Spleen (tissue), 11 donors: ENCODE data around the gene TSHZ2. TPM values are rescaled to one million over a fixed set of nuclear protein-coding genes. Genes with fewer than 3 reads are reported as not detected.

ENCODE experiments used
- DNase-seq: peaks from one replicate; pipeline ENCODE4 v3.0.0-alpha.2; 2020
- H3K27ac ChIP-seq, 8 donors: fragments of 200-600 bp; sonication (generic) in 7 of 8; 1 replicate in 4 of 8; 2 replicates in 4 of 8; pipeline versions ENCODE4 v1.5.0 to v1.8.0; 2016 to 2021; ENCODE audit warnings: inconsistent platforms in 4 of 8, mild to moderate bottlenecking in 4 of 8, moderate library complexity in 1 of 8
- H3K27me3 ChIP-seq, 7 donors: fragments of 200-600 bp; sonication (generic) in 6 of 7; replicated peaks in 1 of 7; 1 replicate in 4 of 7; 2 replicates in 3 of 7; pipeline versions ENCODE4 v1.5.0 to v1.8.0; 2016 to 2021; ENCODE audit warnings: inconsistent platforms in 3 of 7, mild to moderate bottlenecking in 1 of 7
- H3K36me3 ChIP-seq, 6 donors: fragments of 200-600 bp; sonication (generic) in 5 of 6; 1 replicate in 4 of 6; 2 replicates in 2 of 6; pipeline versions ENCODE4 v1.5.0 to v1.8.0; 2016 to 2021; ENCODE audit warnings: inconsistent platforms in 2 of 6
- H3K4me1 ChIP-seq, 6 donors: fragments of 200-600 bp; sonication (generic) in 5 of 6; 1 replicate in 3 of 6; 2 replicates in 3 of 6; pipeline versions ENCODE4 v1.5.0 to v1.8.0; 2016 to 2021; ENCODE audit warnings: inconsistent platforms in 3 of 6
- H3K4me3 ChIP-seq, 8 donors: fragments of 200-600 bp; sonication (generic) in 7 of 8; 1 replicate in 4 of 8; 2 replicates in 4 of 8; pipeline versions ENCODE4 v1.5.0 to v1.8.0; 2016 to 2021; ENCODE audit warnings: inconsistent platforms in 4 of 8, mild to moderate bottlenecking in 4 of 8, moderate library complexity in 2 of 8
- H3K9me3 ChIP-seq, 8 donors: fragments of 200-600 bp; sonication (generic) in 7 of 8; 1 replicate in 4 of 8; 2 replicates in 4 of 8; pipeline versions ENCODE4 v1.5.0 to v1.8.0; 2016 to 2021; ENCODE audit warnings: inconsistent platforms in 4 of 8
- POLR2A ChIP-seq, 3 donors: fragments of 450-650 bp; IDR thresholded peaks; one replicate each; pipeline ENCODE4 v1.5.1; 2017; ENCODE audit warnings: antibody characterized with exemption in 3 of 3, mild to moderate bottlenecking in 1 of 3
- POLR2AphosphoS5 ChIP-seq, 3 donors: sonication (generic); formaldehyde crosslinking; IDR thresholded peaks; one replicate each; pipeline ENCODE4 v1.5.1; 2017; ENCODE audit warnings: antibody characterized with exemption in 3 of 3
- WGBS, 5 donors: extraction: QIAGEN DNeasy Blood & Tissue Kit in 3 of 5; methylation state at CpG; one replicate each; pipeline versions ENCODE4 v1.1.5 to v1.1.7; 2013 to 2018; 5-methylcytosine and 5-hydroxymethylcytosine counted together
- intact Hi-C: fragments of 100-400 bp; cut with DNase I; formaldehyde crosslinking; loops from one replicate; pipeline ENCODE4 v1.15.0; 2023; ENCODE audit warnings: low total_unique reads
- polyA plus RNA-seq, 3 donors: library from polyadenylated mRNA; stranded (reverse); fragments of 200-250 nt; gene quantifications; one replicate each; pipeline ENCODE4 v1.2.1, GENCODE V29; 2013
- total RNA-seq, 7 donors: library from RNA; depleted of rRNA in 3 of 7; stranded (reverse); fragments of >200 nt in 3 of 7; fragmentation: NEBNext Ultra II Directional in 4 of 7; extraction: Animal tissue kit (Norgen Biotek cat#: 25700) in 4 of 7; gene quantifications; one replicate each; pipeline versions ENCODE4 v1.1.0 to v1.2.1, GENCODE V29; 2016 to 2021
- TF ChIP-seq, protein P1 (sequence below), 11 experiments: fragments of 200-600 bp in 7 of 11; fragments of 450-650 bp in 4 of 11; sonication (generic) in 4 of 11; IDR thresholded peaks in 8 of 11; conservative IDR thresholded peaks in 3 of 11; 1 replicate in 7 of 11; 2 replicates in 4 of 11; pipeline versions ENCODE4 v1.4.0 to v1.8.0; 2016 to 2021; ENCODE audit warnings: antibody characterized with exemption in 11 of 11, inconsistent platforms in 4 of 11, mild to moderate bottlenecking in 1 of 11
- donor health status: healthy with polysubstance abuse.
- donor health status: DM: no; HTN: no; CAD: no; lungs with moderate emphysema.
- donor health status: DM: no; HTN: no; CAD: no.
- donor health status: Bipolar disorder and iron deficiency.
- donor health status: healthy.
- donor health status: DM: no; HTN: no; CAD: no.
- donor health status: DM: yes; HTN: yes; CAD: no.

Gene TSHZ2
- total and polyA plus RNA-seq, 10 donors = 0.86 to 19.2 (median 15.7) TPM

DNA sequence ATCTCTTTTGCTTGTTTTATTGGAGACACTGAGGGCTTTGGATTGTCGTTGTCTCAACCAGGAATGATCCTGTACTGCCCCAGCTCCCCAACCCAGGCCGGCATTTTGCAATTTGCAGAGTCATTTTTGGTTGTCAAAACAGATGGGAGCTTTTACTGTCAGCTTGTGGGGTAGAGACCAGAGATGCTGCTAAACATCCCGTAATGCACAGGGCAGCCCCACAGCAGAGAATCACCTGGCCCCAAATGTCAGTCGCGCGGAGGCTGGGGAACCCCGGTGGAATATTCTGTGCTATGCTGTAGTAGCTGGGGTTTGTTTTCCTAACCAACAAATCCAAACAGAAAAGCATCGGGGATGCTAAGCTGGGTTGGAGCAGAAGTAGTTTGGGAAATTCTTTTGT is 99.7 kb downstream of the TSHZ2 start:
- no peak for TF ChIP-seq POLR2AphosphoS5 (IDR thresholded peaks at IDR 0.05)
- TF ChIP-seq POLR2A (IDR thresholded peaks at IDR 0.05) = no peak
- TF ChIP-seq, protein P1, sequence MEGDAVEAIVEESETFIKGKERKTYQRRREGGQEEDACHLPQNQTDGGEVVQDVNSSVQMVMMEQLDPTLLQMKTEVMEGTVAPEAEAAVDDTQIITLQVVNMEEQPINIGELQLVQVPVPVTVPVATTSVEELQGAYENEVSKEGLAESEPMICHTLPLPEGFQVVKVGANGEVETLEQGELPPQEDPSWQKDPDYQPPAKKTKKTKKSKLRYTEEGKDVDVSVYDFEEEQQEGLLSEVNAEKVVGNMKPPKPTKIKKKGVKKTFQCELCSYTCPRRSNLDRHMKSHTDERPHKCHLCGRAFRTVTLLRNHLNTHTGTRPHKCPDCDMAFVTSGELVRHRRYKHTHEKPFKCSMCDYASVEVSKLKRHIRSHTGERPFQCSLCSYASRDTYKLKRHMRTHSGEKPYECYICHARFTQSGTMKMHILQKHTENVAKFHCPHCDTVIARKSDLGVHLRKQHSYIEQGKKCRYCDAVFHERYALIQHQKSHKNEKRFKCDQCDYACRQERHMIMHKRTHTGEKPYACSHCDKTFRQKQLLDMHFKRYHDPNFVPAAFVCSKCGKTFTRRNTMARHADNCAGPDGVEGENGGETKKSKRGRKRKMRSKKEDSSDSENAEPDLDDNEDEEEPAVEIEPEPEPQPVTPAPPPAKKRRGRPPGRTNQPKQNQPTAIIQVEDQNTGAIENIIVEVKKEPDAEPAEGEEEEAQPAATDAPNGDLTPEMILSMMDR (IDR thresholded peaks at IDR 0.05 in 8 of 11, conservative IDR thresholded peaks at IDR 0.05 in 3 of 11) = no peak
- peaks cover 0 to 35% (median 0%) of the 10 kb centered on the region in 6 donors for H3K4me1 ChIP-seq
- 70 to 82% (median 72%) methylated on average over 8 of the region's 8 CpGs for WGBS, 5 donors
- peak overlapping the region in 6 of 8 donors; percentile 22 to 68 (median 44) for H3K27ac ChIP-seq
- intact Hi-C loops = no loop called here
- peaks cover 0 to 21% (median 0%) of the 10 kb centered on the region in 7 donors for H3K27me3 ChIP-seq
- H3K36me3 ChIP-seq = no peaks in the 10 kb centered on the region
- no peak overlapping the region for H3K4me3 ChIP-seq
- no peak for DNase-seq
- peaks cover 0 to 12% (median 7%) of the 10 kb centered on the region in 8 donors for H3K9me3 ChIP-seq

DNA sequence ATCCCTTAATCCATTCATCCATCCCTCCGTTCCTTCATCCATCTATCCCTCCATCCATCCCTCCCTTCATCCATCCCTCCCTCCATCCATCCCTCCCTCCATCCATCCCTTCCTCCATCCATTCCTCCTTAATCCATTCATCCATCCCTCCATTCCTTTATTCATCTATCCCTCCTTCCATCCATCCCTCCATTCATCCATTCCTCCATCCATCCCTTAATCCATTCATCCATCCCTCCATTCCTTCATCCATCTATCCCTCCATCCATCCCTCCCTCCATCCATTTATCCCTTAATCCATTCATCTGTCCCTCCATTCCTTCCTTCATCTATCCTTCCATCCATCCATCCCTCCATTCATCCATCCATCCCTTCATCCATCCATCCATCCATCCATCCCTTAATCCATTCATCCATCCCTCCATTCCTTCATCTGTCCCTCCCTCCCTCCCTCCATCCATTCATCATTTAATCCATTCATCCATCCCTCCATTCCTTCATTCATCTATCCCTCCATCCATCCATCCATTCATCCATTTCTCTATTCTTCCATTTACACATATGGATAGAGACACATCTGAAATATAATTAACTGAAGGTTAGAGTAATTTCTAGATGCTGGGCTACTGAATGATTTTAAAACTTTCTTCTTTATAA is 100.9 kb downstream of the TSHZ2 start:
- TF ChIP-seq, protein P1 (IDR thresholded peaks at IDR 0.05 in 8 of 11, conservative IDR thresholded peaks at IDR 0.05 in 3 of 11) = no peak
- no peak for TF ChIP-seq POLR2AphosphoS5 (IDR thresholded peaks at IDR 0.05)
- no peak for TF ChIP-seq POLR2A (IDR thresholded peaks at IDR 0.05)
- peak overlapping the region in 1 of 8 donors; percentile 41 for H3K27ac ChIP-seq
- peaks cover 0 to 3% (median under 1%) of the 10 kb centered on the region in 8 donors for H3K9me3 ChIP-seq
- H3K27me3 ChIP-seq = peaks cover 0 to 21% (median 0%) of the 10 kb centered on the region in 7 donors
- H3K36me3 ChIP-seq = no peaks in the 10 kb centered on the region
- DNase-seq = no peak
- WGBS, 5 donors = 79 to 95% (median 89%) methylated on average over 1 of the region's 1 CpG
- intact Hi-C loops = no loop called here
- H3K4me1 ChIP-seq = peaks cover 0 to 46% (median 6%) of the 10 kb centered on the region in 6 donors
- H3K4me3 ChIP-seq = no peak overlapping the region

DNA sequence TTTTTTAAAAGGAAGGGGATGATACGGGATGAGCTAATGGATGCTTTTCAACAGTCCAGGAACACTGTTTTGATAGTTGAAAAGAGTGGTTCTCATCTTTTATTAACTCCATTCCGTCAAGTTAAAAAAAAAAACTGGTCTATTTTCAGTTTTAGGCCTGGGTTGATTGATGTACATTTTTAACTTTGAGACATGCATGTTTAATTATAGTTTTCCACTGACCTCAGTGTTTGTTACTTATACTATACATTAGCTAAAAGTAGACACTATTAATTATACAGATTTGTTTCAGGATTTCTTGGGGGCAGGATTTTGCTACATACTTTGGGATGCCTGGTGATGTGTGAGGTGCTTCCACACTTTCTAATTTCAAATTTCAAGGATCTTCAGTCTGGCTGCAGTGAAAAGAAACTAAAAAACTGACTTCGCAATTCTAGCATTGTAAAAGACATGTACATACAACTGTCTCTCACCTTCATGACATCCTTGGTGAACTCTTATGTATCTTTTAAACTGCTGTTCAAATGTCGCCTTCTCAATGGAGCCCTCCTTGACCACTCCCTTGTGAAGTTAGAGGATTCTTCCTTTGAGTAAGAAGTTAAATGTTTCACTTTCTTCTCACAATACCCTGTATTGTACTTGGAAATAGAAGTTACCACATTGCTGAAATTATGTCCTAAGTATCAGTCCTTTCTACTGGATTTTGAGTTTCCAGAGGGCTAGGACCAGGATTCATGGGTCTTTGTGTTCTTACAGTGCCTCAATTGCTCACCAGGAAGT is 101.7 kb downstream of the TSHZ2 start:
- Histone ChIP-seq H3K4me3 (no peak overlapping the region), H3K4me1 (peaks cover 0 to 48% (median 6%) of the 10 kb centered on the region in 6 donors), H3K36me3 (no peaks in the 10 kb centered on the region), H3K27ac (peak overlapping the region in 6 of 8 donors; percentile 10 to 41 (median 30)), H3K27me3 (peaks cover 0 to 21% (median 0%) of the 10 kb centered on the region in 7 donors), H3K9me3 (no peaks in the 10 kb centered on the region)
- no peak for TF ChIP-seq POLR2A (IDR thresholded peaks at IDR 0.05)
- TF ChIP-seq, protein P1 (IDR thresholded peaks at IDR 0.05 in 8 of 11, conservative IDR thresholded peaks at IDR 0.05 in 3 of 11) = no peak
- WGBS, 5 donors = 70 to 86% (median 83%) methylated on average over 4 of the region's 4 CpGs
- DNase-seq = no peak
- intact Hi-C loops = no loop called here

DNA sequence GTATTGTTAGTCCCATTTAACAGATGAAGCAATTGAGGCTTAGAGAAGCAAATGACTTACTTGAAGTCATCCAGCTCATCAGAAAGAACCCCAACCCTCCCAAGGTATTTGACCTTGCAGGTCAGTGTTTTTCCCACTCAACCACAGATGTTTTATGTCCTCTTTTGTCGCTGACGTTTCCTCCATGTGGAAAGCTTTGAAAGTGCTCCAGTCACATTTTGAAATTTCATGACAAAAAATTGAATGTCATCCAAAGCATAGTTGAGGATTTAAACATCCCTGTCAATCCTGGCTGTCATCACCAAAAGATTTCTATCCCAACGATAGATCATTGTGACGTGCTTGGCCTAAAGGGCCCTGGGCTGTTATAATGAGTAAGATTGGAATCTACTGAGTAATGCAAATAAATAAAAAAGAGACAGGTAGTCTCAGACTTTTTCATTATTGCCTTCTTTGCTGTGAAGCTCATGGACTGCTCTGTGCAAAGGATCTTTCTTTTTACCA is 102.7 kb downstream of the TSHZ2 start:
- H3K36me3 ChIP-seq = no peaks in the 10 kb centered on the region
- DNase-seq = no peak
- peak overlapping the region in 6 of 8 donors; percentile 50 to 72 (median 65) for H3K27ac ChIP-seq
- WGBS, 5 donors = 69 to 83% (median 78%) methylated on average over 4 of the region's 4 CpGs
- peaks cover 0 to 21% (median 0%) of the 10 kb centered on the region in 7 donors for H3K27me3 ChIP-seq
- peaks cover 0 to 57% (median 8%) of the 10 kb centered on the region in 6 donors for H3K4me1 ChIP-seq
- intact Hi-C loops = no loop called here
- TF ChIP-seq POLR2A (IDR thresholded peaks at IDR 0.05) (no peak), POLR2AphosphoS5 (IDR thresholded peaks at IDR 0.05) (peak in 1 of 3 donors; percentile 50)
- TF ChIP-seq, protein P1 (IDR thresholded peaks at IDR 0.05 in 8 of 11, conservative IDR thresholded peaks at IDR 0.05 in 3 of 11) = no peak
- no peaks in the 10 kb centered on the region for H3K9me3 ChIP-seq
- no peak overlapping the region for H3K4me3 ChIP-seq
